ENCODE measurements around the gene IGHMBP2. TPM values are rescaled to one million over a fixed set of nuclear protein-coding genes. Genes with fewer than 3 reads are reported as not detected.

The IGHMBP2 gene
- total RNA-seq, 2 experiments from 2014 or later = 29.4 to 31.1 TPM

GRCh38 chr11:68940651-68941323 lies 37.1 kb downstream of the IGHMBP2 start:
- peaks cover 7% of the 10 kb centered on the region for H3K36me3 Mint-ChIP-seq (ENCODE audit: low read depth)

GRCh38 chr11:68941324-68942094 lies 37.8 kb downstream of the IGHMBP2 start:
- Mint-ChIP-seq H3K4me1 (ENCODE audit: low read depth) (no peaks in the 10 kb centered on the region), H3K27me3 (ENCODE audit: low read depth) (no peaks in the 10 kb centered on the region), H3K9me3 (no peaks in the 10 kb centered on the region), H3K4me3 (no peak overlapping the region), H3K27ac (no peak overlapping the region), H3K36me3 (ENCODE audit: low read depth) (peaks cover 4% of the 10 kb centered on the region)
- intact Hi-C loops (cut with micrococcal nuclease) = no loop called here
- CTCF ChIA-PET = no interaction called here
- DNase-seq = no peak

More at GRCh38 chr11:68940651-68941323, 37.1 kb downstream of the IGHMBP2 start:
- Mint-ChIP-seq H3K4me3 (no peak overlapping the region), H3K4me1 (ENCODE audit: low read depth) (no peaks in the 10 kb centered on the region), H3K27me3 (ENCODE audit: low read depth) (no peaks in the 10 kb centered on the region), H3K9me3 (no peaks in the 10 kb centered on the region), H3K27ac (no peak overlapping the region)
- CTCF ChIA-PET = no interaction called here
- DNase-seq = no peak
- intact Hi-C loops (cut with micrococcal nuclease) = no loop called here

GRCh38 chr11:68942095-68942620 lies 38.5 kb downstream of the IGHMBP2 start:
- H3K4me1 Mint-ChIP-seq (ENCODE audit: low read depth) = no peaks in the 10 kb centered on the region
- CTCF ChIA-PET = no interaction called here
- H3K4me3 Mint-ChIP-seq = no peak overlapping the region
- no peaks in the 10 kb centered on the region for H3K27me3 Mint-ChIP-seq (ENCODE audit: low read depth)
- no peaks in the 10 kb centered on the region for H3K9me3 Mint-ChIP-seq
- no peak for DNase-seq
- H3K36me3 Mint-ChIP-seq (ENCODE audit: low read depth) = peaks cover 3% of the 10 kb centered on the region
- intact Hi-C loops (cut with micrococcal nuclease) = no loop called here
- no peak overlapping the region for H3K27ac Mint-ChIP-seq

- Mint-ChIP-seq H3K27me3 (ENCODE audit: low read depth) (no peaks in the 10 kb centered on the region), H3K4me3 (no peak overlapping the region), H3K36me3 (ENCODE audit: low read depth) (peaks cover 3% of the 10 kb centered on the region), H3K4me1 (ENCODE audit: low read depth) (no peaks in the 10 kb centered on the region), H3K27ac (no peak overlapping the region), H3K9me3 (no peaks in the 10 kb centered on the region)
- CTCF ChIA-PET = no interaction called here
- DNase-seq = no peak
- intact Hi-C loops (cut with micrococcal nuclease) = no loop called here
Observed at GRCh38 chr11:68942751-68943271, 39.1 kb downstream of the IGHMBP2 start.

- CTCF ChIA-PET = no interaction called here
- Mint-ChIP-seq H3K9me3 (no peaks in the 10 kb centered on the region), H3K4me3 (no peak overlapping the region), H3K36me3 (ENCODE audit: low read depth) (no peaks in the 10 kb centered on the region), H3K27ac (no peak overlapping the region), H3K27me3 (ENCODE audit: low read depth) (no peaks in the 10 kb centered on the region), H3K4me1 (ENCODE audit: low read depth) (no peaks in the 10 kb centered on the region)
- intact Hi-C loops (cut with micrococcal nuclease) = no loop called here
- no peak for DNase-seq
Observed at GRCh38 chr11:68946416-68947090, 42.9 kb downstream of the IGHMBP2 start.

GRCh38 chr11:68947151-68947550 lies 43.5 kb downstream of the IGHMBP2 start:
- intact Hi-C loops (cut with micrococcal nuclease) = no loop called here
- DNase-seq = no peak
- no peaks in the 10 kb centered on the region for H3K27me3 Mint-ChIP-seq (ENCODE audit: low read depth)
- H3K4me3 Mint-ChIP-seq = no peak overlapping the region
- H3K36me3 Mint-ChIP-seq (ENCODE audit: low read depth) = no peaks in the 10 kb centered on the region
- H3K27ac Mint-ChIP-seq = no peak overlapping the region
- CTCF ChIA-PET = no interaction called here
- no peaks in the 10 kb centered on the region for H3K9me3 Mint-ChIP-seq
- no peaks in the 10 kb centered on the region for H3K4me1 Mint-ChIP-seq (ENCODE audit: low read depth)

GRCh38 chr11:68948496-68948895 lies 44.8 kb downstream of the IGHMBP2 start:
- CTCF ChIA-PET = no interaction called here
- no peaks in the 10 kb centered on the region for H3K36me3 Mint-ChIP-seq (ENCODE audit: low read depth)
- intact Hi-C loops (cut with micrococcal nuclease) = no loop called here
- H3K27ac Mint-ChIP-seq = no peak overlapping the region
- no peak for DNase-seq
- no peaks in the 10 kb centered on the region for H3K9me3 Mint-ChIP-seq
- H3K4me1 Mint-ChIP-seq (ENCODE audit: low read depth) = no peaks in the 10 kb centered on the region
- no peak overlapping the region for H3K4me3 Mint-ChIP-seq
- H3K27me3 Mint-ChIP-seq (ENCODE audit: low read depth) = no peaks in the 10 kb centered on the region

- CTCF ChIA-PET = no interaction called here
- no peak for DNase-seq
- H3K27me3 Mint-ChIP-seq (ENCODE audit: low read depth) = no peaks in the 10 kb centered on the region
- intact Hi-C loops (cut with micrococcal nuclease) = no loop called here
- no peak overlapping the region for H3K27ac Mint-ChIP-seq
- H3K36me3 Mint-ChIP-seq (ENCODE audit: low read depth) = no peaks in the 10 kb centered on the region
- no peaks in the 10 kb centered on the region for H3K4me1 Mint-ChIP-seq (ENCODE audit: low read depth)
- H3K9me3 Mint-ChIP-seq = no peaks in the 10 kb centered on the region
- no peak overlapping the region for H3K4me3 Mint-ChIP-seq
Observed at GRCh38 chr11:68948935-68949334, 45.2 kb downstream of the IGHMBP2 start.

- DNase-seq = no peak
- no peaks in the 10 kb centered on the region for H3K36me3 Mint-ChIP-seq (ENCODE audit: low read depth)
- CTCF ChIA-PET = interaction anchor here (1.2 kb wide), 1 partner anchor 94 kb away, joined by 4 read pairs; no protein-coding TSS in a partner anchor
- H3K27me3 Mint-ChIP-seq (ENCODE audit: low read depth) = no peaks in the 10 kb centered on the region
- no peaks in the 10 kb centered on the region for H3K9me3 Mint-ChIP-seq
- intact Hi-C loops (cut with micrococcal nuclease) = no loop called here
- peaks cover 1% of the 10 kb centered on the region for H3K4me1 Mint-ChIP-seq (ENCODE audit: low read depth)
- no peak overlapping the region for H3K27ac Mint-ChIP-seq
- H3K4me3 Mint-ChIP-seq = no peak overlapping the region
Observed at GRCh38 chr11:68950270-68950669, 46.6 kb downstream of the IGHMBP2 start.

- H3K36me3 Mint-ChIP-seq (ENCODE audit: low read depth) = no peaks in the 10 kb centered on the region
- H3K27me3 Mint-ChIP-seq (ENCODE audit: low read depth) = no peaks in the 10 kb centered on the region
- CTCF ChIA-PET = no interaction called here
- no peak overlapping the region for H3K27ac Mint-ChIP-seq
- DNase-seq = no peak
- H3K9me3 Mint-ChIP-seq = no peaks in the 10 kb centered on the region
- H3K4me1 Mint-ChIP-seq (ENCODE audit: low read depth) = peaks cover 2% of the 10 kb centered on the region
- intact Hi-C loops (cut with micrococcal nuclease) = no loop called here
- no peak overlapping the region for H3K4me3 Mint-ChIP-seq
Observed at GRCh38 chr11:68950762-68951161, 47.1 kb downstream of the IGHMBP2 start.

- Mint-ChIP-seq H3K36me3 (ENCODE audit: low read depth) (no peaks in the 10 kb centered on the region), H3K9me3 (no peaks in the 10 kb centered on the region), H3K27me3 (ENCODE audit: low read depth) (no peaks in the 10 kb centered on the region), H3K4me3 (no peak overlapping the region), H3K27ac (no peak overlapping the region), H3K4me1 (ENCODE audit: low read depth) (peaks cover 2% of the 10 kb centered on the region)
- CTCF ChIA-PET = no interaction called here
- intact Hi-C loops (cut with micrococcal nuclease) = no loop called here
- no peak for DNase-seq
Observed at GRCh38 chr11:68954836-68955606, 51.3 kb downstream of the IGHMBP2 start.

GRCh38 chr11:68955607-68955958 lies 51.9 kb downstream of the IGHMBP2 start:
- Mint-ChIP-seq H3K27ac (no peak overlapping the region), H3K4me3 (no peak overlapping the region), H3K27me3 (ENCODE audit: low read depth) (no peaks in the 10 kb centered on the region), H3K36me3 (ENCODE audit: low read depth) (no peaks in the 10 kb centered on the region), H3K9me3 (no peaks in the 10 kb centered on the region), H3K4me1 (ENCODE audit: low read depth) (peaks cover 2% of the 10 kb centered on the region)
- intact Hi-C loops (cut with micrococcal nuclease) = no loop called here
- DNase-seq = no peak
- CTCF ChIA-PET = no interaction called here
